UCSD-AML1 (cell line): ENCODE measurements around the gene MAPRE2.
A peak's percentile ranks its signal among the peaks of the same experiment; 100 is the strongest.

Source experiments
- DNase-seq: peaks from one replicate; lab custom pipeline; 2025; ENCODE audit not compliant: unreplicated experiment; lab: John Stamatoyannopoulos, UW

MAPRE2 gene

DNA sequence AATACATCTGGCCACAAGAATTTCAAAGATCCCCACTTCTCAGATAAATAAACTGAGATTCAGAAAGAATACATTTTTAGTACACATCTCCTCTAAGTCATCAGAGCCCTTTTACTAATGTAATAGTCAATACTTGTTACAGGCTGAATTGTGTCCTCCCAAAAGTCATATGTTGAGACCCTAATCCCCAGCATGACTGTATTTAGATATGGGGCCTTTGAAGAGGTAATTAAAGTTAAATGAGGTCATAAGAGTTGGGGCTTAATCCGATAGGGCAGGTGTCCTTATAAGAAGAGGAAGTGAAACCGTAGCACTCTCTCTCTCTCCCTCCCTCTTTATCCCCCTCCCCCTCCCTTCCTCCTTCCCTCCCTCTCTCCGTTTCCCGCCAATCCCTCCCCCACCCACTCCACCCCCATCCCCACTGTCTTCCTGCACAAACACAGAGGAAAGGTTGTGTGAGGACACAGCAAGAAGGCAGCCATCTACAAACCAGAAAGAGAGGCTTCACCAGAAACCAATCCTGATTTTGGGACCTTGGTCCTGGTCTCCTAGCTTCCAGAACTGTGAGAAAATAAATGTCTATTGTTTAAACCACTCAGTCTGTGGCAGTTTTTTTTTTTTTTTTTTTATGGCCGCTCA is 133.0 kb downstream of the MAPRE2 start:
- DNase-seq, result peak; percentile 27

DNA sequence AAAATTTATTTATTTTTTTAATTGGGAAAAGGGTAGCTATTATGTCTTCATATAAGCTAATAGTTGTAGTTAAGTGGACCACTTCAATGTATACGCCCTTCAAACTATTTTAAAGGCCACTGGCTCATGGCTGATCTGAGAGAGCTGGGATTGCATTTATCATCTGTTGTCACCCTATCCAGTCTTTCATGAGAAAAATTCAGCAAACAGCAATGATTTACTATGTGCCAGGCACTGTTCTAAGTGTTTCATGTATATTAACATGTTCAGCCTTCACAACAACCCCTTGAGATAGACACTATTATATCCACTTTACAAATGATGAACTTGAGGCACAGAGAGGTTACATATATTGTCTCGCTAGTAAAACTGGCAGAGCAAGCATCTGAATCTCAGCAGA is 133.5 kb downstream of the MAPRE2 start:
- no peak for DNase-seq

DNA sequence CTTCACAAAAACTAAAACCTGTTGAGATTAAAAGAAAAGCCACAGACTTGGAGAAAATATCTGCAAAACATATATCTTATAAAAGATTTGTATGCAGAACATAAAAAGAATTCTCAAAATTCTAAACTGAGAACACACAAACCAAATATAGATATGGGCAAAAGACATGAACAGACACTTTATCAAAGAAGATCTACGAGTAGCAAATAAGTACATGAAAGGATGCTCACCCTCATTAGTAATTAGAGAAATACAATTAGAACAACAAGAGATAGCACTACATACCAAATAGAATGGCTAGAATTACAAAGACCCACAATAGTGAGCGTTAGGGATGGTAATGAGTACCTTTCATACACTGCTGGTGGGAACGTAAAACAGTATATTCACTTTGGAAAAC is 135.7 kb downstream of the MAPRE2 start:
- DNase-seq, result no peak

- no peak for DNase-seq
Measured at GRCh38 chr18:35178260-35178659, 137.0 kb downstream of the MAPRE2 start.

DNA sequence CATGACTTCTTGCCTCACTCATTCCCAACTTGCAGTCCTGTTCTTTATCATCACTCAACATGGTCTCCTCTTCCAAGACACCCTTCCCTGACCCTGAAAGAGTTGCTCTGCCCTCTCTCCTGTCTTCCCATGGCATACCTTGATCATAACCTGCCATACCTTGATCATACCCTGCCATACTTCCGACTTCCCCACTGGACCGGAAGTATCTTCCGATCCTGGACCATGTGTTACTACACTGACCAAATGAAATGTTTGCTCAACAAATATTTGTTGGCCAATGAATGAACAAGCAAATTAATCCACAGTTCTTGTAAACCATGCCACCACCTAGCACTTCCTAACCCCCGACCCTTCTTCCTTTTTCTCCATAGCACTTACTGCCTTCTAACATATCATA is 138.7 kb downstream of the MAPRE2 start:
- DNase-seq, result no peak

- no peak for DNase-seq
Measured at GRCh38 chr18:35180455-35180854, 139.2 kb downstream of the MAPRE2 start.

DNA sequence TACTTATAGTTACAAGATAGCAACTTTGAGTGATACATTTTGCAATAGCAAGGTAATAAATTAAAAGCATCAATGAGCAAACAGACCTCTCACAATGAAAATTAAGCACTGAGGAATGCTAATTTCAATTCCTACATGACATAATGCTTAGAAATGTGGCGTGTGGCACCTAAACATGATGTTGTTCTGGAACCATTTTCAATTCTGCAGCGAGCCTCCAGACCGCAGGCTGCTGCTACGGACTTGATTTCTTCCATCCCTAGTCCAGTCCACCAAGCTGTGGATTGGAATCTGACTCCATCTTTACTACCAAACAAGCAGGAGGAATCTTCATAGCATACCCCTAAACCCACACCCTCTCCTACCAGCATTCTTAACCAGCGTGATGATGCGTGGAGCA is 140.9 kb downstream of the MAPRE2 start:
- DNase-seq, result no peak

GRCh38 chr18:35183886-35184285 is 142.7 kb downstream of the MAPRE2 start:
- no peak for DNase-seq

DNA sequence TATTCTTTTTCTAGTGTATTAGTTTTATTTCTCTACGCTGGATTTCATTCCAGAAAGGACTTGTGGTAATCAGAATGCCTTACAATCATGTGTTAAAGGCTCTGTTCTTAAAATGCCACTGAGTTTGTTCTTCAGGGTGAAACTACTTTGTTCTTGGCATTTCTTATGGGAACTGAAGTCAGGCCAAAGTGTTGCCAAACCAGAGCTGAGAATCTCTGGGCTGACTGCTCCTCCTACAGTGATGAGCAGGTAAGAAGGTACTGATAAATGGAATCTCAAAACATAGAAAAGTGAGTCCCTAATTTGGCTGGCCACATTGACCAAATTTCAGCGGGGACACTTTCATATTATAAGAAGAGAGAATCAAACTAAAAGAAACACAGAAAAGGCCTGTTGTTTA is 144.6 kb downstream of the MAPRE2 start:
- DNase-seq, result no peak

DNA sequence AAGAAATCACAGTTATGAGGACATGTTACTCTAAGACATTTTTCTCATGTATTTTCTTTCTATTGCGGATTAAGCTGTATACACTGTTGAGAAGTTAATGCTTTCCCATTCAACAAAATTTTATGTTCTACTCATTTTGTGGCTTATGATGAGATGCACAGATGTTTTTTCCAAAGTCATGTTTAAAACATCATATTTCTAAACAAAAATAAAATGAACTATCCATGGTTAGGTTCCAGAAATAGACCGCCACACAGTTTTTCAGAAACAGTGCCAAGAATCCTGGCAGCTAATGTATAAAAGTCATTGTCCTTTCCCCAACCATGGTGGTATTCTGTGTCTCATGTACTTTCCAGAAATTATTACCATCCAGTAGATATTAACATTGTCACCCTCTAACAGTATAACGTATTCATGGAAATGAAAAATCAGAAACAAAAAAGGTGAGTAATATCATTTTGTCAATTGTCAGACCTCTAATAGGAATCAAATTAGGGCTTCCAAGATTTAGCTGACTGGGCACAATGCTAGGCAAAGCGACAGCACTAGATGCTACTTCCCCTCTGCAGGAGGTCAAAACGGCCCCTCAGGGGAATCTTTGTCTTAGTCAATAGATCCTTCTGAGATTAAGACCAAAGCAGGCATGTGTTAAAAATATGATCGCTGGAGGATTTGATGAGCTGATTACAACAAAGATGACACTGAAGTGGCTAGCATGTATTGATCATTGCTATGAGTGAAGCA is 145.2 kb downstream of the MAPRE2 start:
- no peak for DNase-seq

GRCh38 chr18:35189510-35189909 is 148.3 kb downstream of the MAPRE2 start:
- DNase-seq, result no peak

GRCh38 chr18:35190948-35191697 is 149.9 kb downstream of the MAPRE2 start:
- no peak for DNase-seq

DNA sequence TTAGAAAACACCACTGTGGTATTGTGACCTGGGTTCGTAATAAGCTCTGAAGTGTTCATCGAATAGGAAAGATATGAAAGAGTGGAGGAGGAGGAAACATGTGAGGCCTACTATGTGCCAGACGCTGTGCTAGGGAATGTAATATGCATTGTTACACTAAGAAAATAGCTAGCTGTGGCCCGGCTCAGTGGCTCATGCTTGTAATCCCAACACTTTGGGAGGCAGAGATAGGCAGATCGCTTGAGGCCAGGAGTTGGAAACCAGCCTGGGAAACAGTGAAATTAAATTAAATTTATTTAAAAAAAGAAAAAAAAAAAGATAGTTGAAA is 150.4 kb downstream of the MAPRE2 start:
- DNase-seq, result no peak

DNA sequence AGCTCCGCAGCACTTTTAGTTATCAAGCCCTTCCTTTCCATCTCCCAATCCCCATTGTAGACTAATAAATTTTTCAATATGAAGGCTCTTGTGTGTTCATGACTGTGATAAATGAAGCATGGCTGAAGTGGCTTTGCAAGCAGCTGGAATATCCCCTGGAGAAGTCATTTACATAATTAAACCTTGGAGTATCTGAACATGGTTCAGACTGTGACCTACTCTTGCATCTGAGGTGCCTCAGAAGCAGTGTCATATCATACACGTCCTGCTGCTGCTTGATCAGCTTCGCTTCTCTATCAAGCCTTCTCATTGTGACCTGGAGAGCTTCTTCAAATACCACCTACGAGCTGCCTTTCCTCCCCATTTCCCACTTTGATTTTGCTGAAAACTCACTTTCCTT is 151.2 kb downstream of the MAPRE2 start:
- DNase-seq, result no peak
